ENCODE measurements around the gene SMIM41.
A peak's percentile ranks its signal among the peaks of the same experiment; 100 is the strongest.

SMIM41 gene

DNA sequence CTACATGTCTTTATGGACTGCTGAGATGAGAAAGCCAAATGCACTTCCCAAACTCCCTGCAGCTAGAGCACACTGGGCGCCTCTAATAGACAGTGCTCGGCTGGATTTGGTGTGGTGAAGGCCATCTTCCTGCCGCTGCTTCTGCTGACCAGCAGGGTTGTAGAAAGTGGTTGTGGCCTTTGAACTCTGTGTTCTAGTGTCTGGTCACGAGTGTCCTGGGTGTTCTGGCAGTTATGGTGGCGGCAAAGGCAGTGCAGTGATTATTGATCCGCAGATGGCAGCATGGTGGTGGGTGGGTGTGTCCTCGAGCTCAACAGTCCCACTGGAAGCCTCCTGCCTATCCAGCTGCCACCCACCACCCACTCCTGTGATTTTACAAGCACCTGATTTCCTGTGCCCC lies 43.4 kb downstream of the SMIM41 start:
- no peak for DNase-seq

DNA sequence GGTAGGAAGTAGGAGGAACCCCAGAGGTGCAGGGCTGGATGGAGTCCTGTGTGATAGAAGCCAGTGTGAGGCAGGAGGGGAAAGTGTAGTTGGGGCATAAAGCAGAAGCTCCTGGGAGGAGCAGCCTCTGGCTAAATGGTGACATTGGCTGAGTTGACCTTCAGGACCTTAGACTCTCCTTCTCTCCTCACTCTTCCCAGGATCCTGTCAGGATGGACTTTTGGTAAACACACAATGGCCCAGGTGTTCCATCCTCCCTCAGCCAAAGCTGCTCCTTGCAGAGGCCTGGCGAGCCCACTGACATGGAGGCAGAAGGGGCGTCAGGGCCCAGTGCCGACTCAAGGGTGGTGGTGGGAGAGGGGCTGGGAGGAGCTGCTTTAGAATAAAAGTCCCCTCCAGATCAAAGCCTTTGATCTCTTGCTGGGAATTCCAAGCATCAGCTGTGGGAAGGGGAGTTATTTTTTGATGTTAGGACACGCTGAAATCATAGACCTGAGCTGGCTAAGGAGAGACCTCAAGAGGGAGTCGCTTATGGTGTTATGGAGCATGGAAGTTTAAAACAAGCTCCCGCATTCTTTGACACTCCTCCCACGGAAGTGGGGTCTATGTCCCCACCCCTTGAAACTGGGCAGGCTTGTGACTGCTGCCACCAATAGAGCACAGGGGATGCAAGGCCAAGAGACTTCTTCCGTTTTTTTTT lies 44.1 kb downstream of the SMIM41 start:
- no peak for DNase-seq

DNA sequence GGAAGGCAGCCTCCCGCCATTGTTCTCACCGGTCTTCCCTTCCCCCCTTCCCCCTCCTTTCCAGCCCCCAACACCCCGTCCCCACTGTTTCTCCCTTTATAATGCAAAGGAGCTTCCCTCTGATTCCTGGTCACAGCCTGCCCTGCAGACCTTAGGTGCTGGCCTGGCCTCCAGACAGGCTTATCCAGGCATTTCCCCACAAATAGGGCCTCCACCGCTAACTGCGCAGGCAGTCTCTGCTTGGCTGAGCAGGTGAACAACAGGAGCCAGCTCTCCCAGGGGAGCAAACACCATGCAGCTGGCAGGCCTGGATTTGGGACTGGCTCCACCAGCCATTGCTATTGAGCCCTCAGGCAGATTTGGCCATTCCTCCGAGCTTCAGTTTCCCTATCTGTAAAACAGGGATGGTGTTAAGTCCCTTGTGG lies 46.0 kb downstream of the SMIM41 start:
- DNase-seq = no peak

DNA sequence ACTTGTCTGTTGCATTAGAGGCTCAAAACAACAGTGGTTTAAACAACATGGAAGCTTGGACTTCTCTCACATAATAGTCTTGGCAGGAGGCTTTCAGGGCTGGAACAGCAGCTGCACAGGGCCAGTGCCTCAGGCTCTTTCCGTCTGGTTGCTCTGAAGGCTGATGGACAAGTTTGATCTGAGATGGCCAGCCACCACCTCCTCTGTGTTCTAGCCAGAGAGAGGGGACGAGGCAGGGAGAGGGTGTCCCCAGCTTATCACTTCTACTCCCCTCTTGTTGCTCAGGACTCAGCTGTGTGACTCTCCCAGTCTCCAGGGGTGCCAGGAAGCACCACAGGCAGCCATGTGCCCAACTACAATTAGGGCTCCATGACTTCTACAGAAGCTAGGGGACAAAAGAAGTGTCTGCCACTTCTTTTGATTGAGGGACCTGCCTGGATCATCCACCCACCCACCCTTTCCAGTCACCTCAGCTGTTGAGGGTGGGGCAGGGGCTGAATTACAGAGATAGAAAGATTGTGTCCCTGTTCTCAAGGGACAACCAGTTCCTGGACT lies 46.6 kb downstream of the SMIM41 start:
- no peak for DNase-seq

DNA sequence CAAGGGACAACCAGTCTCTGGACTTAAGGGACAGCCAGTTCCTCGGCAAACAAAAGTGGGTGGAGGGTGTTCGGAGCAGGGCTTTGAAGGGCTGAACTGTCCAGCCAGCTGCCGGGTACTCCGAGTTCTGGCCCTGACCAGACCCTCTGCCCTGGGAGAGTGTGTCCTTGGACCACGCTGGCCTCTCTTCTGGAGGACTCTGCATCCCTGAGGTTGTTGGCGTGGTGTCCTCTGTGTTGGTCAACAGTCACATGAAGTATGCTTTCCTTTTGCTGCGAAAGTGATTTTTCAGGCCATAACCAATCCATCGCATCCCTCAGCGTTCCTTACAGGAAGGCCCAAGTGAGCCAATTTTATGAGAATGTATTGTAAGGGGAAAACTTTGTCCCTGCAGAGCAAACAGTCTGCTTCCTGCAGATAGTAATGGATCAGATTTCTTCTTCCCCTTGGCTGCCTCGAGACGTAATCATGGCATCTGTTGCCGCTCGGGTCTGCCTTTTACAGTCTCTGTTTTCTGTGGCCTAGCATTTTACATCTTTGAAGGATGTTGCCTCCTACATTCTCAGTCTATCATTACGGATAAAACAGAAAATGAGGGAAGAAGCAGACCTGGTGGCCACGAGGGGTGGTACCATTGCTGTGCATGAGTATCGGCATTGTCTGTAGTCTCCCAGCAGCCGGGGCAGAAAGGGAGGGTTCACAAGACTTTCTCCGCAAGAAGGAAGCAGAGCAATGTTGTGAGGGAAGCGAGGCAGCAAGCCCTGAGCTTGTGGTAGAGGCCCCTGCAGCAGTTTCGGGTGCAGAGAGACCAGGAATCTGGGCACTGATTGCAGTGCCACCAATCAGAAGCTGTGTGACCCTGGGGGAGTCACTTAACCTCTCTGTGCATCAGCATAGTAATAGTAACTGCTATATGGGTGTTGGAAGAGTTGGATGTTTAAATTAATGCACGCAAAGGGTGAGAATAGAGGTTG lies 47.4 kb downstream of the SMIM41 start:
- no peak for DNase-seq

DNA sequence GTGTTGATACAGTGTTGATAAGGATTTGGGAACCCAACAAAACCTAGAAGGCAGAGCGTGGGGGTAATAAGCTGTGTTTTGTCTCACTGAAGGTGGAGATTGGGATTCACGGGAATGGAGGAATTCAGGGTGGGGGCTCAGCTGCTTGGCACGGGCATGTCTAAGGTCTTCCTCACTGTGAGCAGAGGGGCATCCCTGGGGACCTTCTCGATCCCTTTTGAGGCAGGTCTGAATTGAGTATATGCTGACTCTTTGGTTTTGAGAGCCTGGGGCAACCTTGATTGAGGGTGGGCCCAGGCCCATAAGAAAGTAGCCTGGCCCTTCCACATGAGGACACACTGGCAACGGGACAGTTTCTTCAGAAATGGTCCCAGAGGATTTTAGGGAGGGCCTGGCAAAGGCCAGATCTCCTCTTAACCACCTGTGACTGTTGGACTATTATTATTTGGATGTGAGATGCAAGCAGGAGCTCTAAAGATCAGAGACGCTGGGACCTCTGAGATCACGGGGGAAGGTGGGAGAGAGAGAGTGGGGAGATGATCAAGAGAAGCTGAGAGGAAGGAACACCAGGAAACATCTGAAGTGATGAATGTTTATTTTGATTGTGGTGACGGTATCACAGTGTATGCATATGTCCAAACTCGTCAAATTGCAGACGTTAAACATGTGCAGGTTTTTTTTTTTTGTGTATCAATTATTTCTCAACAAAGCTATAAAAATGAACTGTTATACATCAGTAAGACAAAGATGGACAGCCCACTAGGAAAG lies 48.4 kb downstream of the SMIM41 start:
- no peak for DNase-seq

DNA sequence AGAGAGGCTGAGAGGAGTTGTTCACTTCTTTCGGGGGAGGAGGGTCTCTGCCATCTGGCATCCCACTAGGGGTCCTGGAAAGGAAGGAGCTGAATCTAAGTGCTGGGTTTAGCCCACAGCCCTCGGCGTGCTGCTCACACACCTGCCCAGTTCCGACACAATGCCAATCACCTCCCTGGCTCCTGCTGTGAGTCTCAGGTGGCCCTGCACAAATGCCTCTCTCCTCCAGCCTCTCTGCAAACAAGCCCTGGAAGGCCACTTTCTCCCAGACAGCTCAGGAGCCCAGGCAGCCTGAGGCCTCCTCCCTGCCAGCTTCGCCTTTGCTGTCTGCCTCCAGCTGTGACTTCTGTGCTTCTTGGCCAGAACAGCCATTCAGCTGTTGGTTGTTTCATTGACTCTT lies 51.2 kb downstream of the SMIM41 start:
- DNase-seq = no peak

DNA sequence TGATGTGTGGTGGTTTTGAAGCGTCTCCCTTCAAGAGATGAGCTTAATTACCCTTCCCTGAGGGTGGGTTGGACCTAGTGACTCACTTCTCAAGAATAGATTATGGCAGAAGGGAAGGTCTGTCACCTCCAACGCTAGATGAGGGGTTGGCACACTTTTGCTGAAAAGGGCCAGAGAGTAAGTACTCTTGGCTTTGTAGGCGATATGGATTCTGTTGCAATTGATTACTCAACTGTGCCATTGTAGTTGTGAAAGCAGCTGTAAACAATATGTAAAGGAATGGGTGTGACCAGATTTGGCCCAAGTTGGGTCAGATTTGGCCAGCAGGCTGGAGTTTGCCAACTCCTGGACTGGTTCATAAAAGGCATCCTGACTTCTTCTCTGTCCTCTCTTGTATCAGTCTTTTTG lies 53.3 kb downstream of the SMIM41 start:
- no peak for DNase-seq

DNA sequence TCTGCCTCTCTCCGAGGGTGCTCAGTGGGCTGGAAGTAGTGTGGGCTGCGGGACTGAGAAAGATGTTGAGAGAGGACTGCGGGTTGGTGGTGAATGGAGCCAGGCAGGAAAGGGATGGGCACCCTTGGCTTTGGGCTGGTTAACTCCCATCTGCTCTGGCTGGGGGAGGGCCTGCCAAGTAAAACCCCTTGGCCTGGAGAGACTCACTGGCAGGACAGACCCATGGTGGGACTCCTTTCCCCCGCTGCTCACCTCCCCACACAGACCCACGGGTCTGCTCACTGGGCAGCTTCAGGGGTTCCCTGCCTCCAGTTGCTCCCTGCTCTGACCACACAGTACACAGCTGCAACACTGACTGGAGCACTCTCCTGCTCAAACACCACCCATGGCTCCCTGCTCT lies 58.2 kb downstream of the SMIM41 start:
- DNase-seq = no peak

DNA sequence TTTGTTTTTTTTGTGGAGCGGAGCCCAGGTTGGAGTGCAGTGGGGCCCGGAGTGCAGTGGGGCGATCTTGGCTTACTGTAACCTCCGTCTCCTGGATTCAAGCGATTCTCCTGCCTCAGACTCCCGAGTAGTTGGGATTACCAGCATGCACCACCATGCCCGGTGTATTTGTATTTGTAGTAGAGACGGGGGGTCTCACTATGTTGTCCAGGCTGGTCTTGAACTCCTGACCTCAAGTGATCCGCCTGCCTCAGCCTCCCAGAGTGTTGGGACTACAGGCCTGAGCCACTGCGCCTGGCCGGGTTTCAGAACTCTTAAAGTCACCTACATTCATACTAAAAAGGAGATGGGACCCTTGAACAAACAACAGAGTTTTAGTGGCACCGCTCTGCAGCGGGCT lies 59.6 kb downstream of the SMIM41 start:
- DNase-seq = no peak

DNA sequence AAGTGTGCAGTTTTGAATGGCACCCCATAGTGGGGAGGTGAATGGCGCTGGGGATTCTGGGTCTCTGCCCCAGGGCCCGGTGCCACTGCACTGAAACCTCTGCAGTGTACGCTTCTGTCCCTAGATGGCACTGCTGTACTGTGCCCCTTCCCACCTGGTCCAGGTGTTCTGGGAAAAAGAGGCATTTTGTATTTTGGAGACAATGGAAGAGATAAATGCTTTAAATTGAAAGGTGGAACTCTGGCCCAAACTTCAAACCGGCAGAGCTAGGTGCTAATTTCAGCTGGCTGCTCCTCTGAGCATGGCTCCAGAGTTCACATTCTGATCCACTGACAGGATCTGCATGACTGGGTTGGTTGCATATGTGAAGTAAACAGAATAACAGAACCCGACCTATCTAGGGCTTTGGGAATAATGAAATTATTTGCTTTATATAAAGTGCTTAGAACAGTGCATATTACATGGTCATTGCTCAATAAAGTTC lies 60.1 kb downstream of the SMIM41 start:
- peak; percentile 48 for DNase-seq

DNA sequence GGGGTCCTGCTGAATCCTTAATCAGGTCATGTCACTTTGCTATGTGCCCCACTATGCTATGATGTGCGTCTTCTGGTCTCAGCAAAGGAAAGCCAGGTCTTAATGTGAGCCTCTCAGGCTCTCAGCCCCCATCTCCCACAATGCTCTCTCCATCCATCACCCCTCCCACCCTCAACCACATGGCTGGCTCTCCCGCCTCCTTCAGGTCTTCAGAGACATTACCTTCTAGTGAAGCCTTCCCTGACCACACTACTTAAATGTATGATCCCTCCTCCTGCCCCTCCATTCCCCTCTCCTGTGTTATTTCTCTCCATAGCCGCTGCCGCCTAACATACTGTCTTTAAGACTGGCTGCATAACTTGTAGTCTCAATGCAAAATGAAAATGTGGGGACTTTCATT lies 61.8 kb downstream of the SMIM41 start:
- DNase-seq = no peak

DNA sequence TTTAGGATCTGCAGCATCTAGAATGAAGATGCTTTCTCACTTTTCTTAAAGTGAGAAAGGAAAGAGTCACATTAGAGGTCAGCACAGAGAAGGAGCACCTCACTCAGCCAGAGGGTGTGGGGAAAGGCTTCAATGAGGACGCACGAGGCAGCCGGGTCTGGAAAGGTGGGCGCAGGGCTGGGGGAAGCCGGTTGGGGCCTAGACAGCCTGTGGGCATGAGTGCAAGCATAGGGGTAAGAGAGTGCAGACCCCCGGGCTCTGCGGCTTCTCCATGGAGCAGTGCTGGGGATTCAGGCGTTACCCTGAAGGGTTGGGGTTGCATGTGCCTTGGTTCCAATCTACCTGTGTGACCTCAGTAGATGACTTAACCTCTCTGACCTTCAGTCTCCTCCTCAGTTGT lies 62.4 kb downstream of the SMIM41 start:
- DNase-seq = no peak

DNA sequence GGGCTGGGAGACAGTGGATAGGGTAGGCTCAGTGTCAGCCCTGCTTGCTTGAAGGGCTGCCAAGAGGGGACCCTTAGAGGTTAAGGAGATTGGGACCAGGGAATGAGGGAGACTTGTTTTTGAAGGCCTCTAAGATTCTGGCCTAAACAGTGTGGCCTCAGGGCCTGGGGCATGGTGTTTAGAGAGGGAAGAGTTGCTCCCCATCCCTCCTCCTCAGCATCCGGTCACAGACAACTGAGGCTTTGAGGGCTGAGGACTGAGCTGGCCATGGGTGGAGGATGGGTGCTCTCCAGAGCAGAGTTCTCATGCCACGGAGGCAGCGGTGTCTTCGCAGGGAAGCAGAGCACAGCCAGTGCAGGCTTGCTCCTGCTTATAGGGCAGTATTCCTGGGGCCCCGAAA lies 62.9 kb downstream of the SMIM41 start:
- no peak for DNase-seq

DNA sequence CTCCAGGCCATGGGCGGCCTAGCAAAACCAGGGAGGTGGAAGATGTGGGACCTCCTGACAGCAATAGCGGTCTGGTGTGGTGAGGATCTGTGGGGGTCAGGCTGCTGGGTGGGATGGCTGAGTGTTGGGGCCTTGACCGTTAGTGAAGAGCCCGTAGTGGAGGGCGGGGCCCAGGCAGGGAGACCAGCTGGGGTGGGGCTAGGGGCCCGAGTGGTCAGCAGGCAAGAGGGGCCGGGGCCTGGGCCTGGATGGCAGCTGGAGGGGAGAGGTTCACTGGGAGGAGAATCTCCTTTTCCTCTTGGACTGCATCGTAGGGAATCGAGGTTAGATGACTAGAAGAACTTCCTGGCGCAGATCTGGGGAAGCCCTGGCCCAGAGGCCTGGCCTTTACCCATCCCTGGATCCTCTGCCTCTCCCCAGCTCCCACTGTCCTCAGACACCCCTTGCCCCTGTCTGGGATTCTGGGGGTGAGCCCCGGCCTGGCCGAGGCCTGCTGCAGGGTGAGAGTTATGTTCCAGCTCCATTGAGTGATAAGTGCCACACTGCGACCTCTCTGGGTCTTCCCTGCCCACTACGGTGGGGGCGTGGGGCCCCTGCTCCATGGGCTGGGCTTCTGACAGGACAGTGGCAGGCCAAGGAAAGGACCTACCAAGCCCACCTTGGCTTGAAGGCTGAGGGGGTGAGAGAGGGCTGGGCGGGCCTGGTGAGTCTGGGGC lies 65.2 kb downstream of the SMIM41 start:
- DNase-seq = no peak

DNA sequence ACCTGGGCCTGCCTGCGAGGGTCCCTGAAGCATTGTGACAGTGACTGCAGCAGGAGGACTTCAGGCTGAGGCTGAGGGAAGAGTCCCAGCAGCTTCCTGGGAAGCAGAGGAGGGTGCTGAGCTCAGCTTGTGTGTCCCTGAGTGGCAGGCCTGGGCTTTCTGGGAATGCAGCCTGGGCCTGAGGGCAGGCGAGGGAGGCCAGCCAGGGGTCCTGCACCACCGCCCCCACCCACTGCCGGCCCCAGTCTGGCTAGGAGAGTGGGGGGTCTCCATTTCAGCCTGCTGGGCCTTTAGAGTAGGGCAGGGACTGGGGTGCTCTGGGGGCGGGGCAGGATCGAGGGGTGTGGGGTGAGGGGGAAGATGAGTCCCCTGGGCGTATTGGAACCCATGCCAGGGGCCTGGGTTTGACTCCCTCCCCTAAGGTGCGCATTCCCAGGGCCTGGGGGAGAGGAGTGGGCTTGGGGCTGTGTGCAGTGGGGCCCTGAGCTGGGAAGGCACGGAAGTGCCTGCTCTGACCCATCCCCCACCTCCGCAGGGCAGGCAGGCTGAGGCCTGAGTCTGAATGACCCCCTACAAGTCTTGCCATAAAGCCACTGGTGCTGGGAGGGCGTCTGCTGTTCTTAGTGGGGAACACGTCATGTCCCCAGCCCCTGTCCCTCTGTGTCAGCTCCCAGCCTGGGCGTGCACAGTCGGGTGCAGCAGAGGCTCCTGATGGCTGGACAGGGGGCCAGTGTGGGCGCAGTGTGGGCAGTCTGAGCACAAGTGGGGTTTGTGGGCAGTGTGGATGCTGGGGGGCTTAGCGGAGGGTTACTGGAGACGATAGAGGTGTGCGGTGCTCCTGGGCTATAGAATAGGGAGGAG lies 66.0 kb downstream of the SMIM41 start:
- DNase-seq = no peak

DNA sequence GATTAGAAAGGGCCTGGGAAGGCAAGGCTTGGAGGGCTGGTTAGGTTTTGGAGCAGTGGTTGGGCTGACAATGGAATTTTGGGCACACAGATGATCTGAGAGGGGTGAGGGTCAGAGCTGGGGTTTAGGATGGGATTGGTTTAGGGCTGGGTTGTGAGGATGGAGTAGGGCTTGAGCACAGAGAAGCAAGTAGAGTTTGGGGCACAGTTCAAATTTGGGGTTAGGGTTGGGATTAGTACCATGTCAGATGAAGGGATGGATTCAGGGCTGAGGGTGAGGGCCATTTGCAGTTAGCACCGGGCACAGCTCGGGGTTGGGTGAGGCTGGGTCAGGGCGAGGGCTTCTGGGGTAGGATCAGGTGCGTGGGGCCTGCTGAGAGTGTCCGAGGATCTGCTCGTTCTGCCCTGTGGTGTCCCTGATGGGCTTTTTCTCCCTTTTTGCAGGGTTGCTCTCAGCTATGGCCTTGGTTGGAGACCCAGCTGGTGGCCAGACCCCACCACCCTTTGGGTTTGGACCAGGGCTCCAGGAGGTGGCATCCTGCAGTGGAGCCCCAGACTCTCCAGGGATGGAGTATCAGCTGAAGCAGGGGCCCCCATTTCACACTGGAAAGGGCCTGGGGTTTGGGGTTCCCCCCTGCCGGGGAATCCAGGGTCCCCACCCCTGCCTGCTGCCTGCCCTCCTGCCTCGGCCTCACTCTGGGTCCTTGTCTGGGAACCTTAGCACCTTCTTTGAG lies 66.8 kb downstream of the SMIM41 start:
- no peak for DNase-seq

DNA sequence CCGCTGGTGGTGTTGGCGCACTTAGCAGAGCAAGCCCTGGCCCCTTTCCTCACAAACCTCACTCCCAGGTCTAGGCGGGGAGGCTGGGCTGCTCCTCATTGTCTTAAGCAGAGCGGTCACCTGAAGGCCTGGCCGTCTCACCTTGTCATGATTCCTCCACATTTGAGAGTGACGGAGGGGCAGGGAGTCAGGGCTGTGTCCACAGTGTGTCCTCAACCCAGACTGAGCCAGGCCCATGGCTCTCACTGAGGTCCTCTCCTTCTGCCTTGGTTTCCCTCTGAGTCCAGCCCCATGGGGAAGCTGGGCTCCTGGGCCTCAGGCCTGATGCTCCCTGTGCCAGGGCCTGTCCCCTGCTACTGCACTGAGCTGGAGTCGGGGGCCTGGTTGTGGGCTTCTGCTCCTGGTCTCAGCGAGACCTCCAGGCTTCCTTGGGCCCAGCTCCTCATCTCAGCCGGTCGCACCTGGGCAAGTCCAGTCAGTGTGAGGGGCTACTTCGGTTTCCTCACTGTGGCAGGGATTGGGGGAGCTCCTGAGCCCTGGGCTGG lies 67.4 kb downstream of the SMIM41 start:
- DNase-seq = no peak

DNA sequence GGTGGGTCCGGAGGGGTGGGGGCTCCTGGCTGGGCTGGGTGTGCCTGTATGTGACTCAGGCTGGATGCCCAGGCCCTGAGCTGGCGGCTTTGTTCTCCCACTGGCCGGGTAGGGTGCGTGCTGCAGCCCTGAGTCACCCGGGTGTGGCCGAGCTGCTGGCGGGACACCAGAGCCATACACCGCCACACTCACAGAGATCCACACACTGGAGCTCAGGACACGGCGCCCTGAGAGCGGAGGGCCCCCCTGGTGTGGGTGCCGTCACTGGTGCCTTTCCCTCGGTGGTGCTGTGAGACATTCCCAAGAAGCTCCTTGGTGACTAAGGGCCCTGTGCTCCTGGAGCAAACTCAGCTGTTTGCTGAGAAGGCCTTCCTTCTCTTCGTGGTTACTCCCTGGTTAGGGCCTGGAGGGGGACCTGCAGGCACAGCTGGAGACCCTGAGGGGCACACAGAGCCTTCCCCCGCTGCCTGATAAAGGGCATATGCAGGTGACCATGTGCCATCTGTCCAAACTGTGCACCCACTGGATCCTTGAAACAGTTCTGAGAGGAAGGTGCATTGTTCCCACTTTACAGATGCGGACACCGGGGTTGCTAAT lies 68.0 kb downstream of the SMIM41 start:
- no peak for DNase-seq

DNA sequence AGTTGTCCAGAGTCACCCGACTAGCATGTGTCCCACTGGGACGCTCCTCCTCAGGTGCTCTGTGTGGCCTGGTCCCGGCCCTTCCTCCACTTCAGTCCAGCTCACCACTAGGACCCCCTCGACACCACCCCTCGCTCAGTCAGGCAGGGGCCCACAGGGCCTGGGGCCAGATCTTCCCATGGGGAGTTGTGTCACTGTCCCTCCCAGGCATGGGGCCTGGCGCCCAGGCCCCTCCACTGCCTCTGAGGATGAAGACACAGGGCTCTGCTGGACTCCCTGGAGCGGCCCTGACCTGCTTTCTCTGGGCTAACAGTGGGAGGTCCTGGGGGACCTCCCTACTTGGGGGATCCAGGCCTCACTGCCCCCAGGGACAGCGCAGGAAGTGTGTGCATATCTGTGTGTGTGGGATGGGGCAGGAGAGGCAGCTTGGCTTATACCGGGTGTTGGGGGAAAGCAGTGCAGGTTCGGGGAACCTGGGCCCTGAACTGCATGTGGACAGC lies 68.5 kb downstream of the SMIM41 start:
- DNase-seq = no peak

Data from activated T-cell treated with anti-CD3 and anti-CD28 coated beads, Interleukin-2, amount 50 U/mL, for 1 hour (primary cell).